Mucosa of descending colon (tissue), 3 donors: ENCODE results near the gene KRTAP3-1. TPM values are rescaled to one million over a fixed set of nuclear protein-coding genes. Genes with fewer than 3 reads are reported as not detected.

Experiments used
- total RNA-seq, 3 donors: library from RNA; stranded (reverse); fragmentation: NEBNext Ultra II Directional in 2 of 3; extraction: Animal tissue kit (Norgen Biotek cat#: 25700) in 2 of 3; gene quantifications; one replicate each; pipeline versions ENCODE4 v1.2.1 to v1.2.4, GENCODE V29; 2021 to 2023
- donor health status: DM: no; HTN: no; CAD: no; lungs with moderate emphysema.
- donor health status: DM: no; HTN: no; CAD: no.
- donor health status: DM: no; HTN: yes; CAD: no.

The KRTAP3-1 gene
- total RNA-seq, 3 donors from 2014 or later: not detected

Other genes starting within 250 kb of the KRTAP3-1 start
- gene KRT26, start 236.9 kb downstream of the KRTAP3-1 start, total RNA-seq: not detected
- not detected for gene KRT27, start 226.6 kb downstream of the KRTAP3-1 start, total RNA-seq
- gene KRT28, start 209.2 kb downstream of the KRTAP3-1 start, total RNA-seq: not detected
- 10 to 100 TPM; 24.5 to 33.1 (median 26.4) TPM for gene KRT10, start 186.5 kb downstream of the KRTAP3-1 start, total RNA-seq
- 1 to 10 TPM in 2 of 3 donors, under 1 TPM in 1; 0.80 to 6.0 (median 2.5) TPM for gene KRT12, start 141.9 kb downstream of the KRTAP3-1 start, total RNA-seq
- gene KRT20, start 123.9 kb downstream of the KRTAP3-1 start, total RNA-seq: 1,000 to 10,000 TPM in 2 of 3 donors, 100 to 1,000 TPM in 1; 553 to 1,810 (median 1,312) TPM
- under 1 TPM in 1 of 3 donors, not detected in 2; 0.53 TPM for gene KRT23, start 71.5 kb downstream of the KRTAP3-1 start, total RNA-seq
- gene KRT39, start 42.2 kb downstream of the KRTAP3-1 start, total RNA-seq: under 1 TPM in 1 of 3 donors, not detected in 2; 0.52 TPM
- gene KRT40, start 24.8 kb downstream of the KRTAP3-1 start, total RNA-seq: under 1 TPM in 1 of 3 donors, not detected in 2; 0.22 TPM
- not detected for gene KRTAP3-3, start 15.0 kb downstream of the KRTAP3-1 start, total RNA-seq
- not detected for gene KRTAP3-2, start 9.2 kb downstream of the KRTAP3-1 start, total RNA-seq
- not detected for gene KRTAP1-5, start 18.1 kb upstream of the KRTAP3-1 start, total RNA-seq
- gene KRTAP1-4, start 21.1 kb upstream of the KRTAP3-1 start, total RNA-seq: not detected
- not detected for gene KRTAP1-3, start 25.7 kb upstream of the KRTAP3-1 start, total RNA-seq
- not detected for gene KRTAP1-1, start 32.3 kb upstream of the KRTAP3-1 start, total RNA-seq
- not detected for gene KRTAP2-1, start 38.2 kb upstream of the KRTAP3-1 start, total RNA-seq
- not detected for gene KRTAP2-2, start 46.1 kb upstream of the KRTAP3-1 start, total RNA-seq
- gene KRTAP2-3, start 51.0 kb upstream of the KRTAP3-1 start, total RNA-seq: not detected
- not detected for gene KRTAP2-4, start 56.8 kb upstream of the KRTAP3-1 start, total RNA-seq
- gene KRTAP4-7, start 75.0 kb upstream of the KRTAP3-1 start, total RNA-seq: not detected
- gene KRTAP4-8, start 89.0 kb upstream of the KRTAP3-1 start, total RNA-seq: not detected
- gene KRTAP4-16, start 93.1 kb upstream of the KRTAP3-1 start, total RNA-seq: not detected
- gene KRTAP4-9, start 96.3 kb upstream of the KRTAP3-1 start, total RNA-seq: not detected
- not detected for gene KRTAP4-11, start 109.2 kb upstream of the KRTAP3-1 start, total RNA-seq
- not detected for gene KRTAP4-12, start 115.1 kb upstream of the KRTAP3-1 start, total RNA-seq
- not detected for gene KRTAP4-6, start 131.4 kb upstream of the KRTAP3-1 start, total RNA-seq
- gene KRTAP4-5, start 140.7 kb upstream of the KRTAP3-1 start, total RNA-seq: not detected
- not detected for gene KRTAP4-4, start 151.6 kb upstream of the KRTAP3-1 start, total RNA-seq
- not detected for gene KRTAP4-3, start 159.1 kb upstream of the KRTAP3-1 start, total RNA-seq
- not detected for gene KRTAP4-2, start 169.1 kb upstream of the KRTAP3-1 start, total RNA-seq
- under 1 TPM in 1 of 3 donors, not detected in 2; 0.84 TPM for gene KRTAP4-1, start 175.8 kb upstream of the KRTAP3-1 start, total RNA-seq
- gene KRTAP9-1, start 180.8 kb upstream of the KRTAP3-1 start, total RNA-seq: not detected
- gene KRTAP9-2, start 217.5 kb upstream of the KRTAP3-1 start, total RNA-seq: not detected
- gene KRTAP9-3, start 223.3 kb upstream of the KRTAP3-1 start, total RNA-seq: not detected
- gene KRTAP9-8, start 228.9 kb upstream of the KRTAP3-1 start, total RNA-seq: not detected
- gene KRTAP9-4, start 240.6 kb upstream of the KRTAP3-1 start, total RNA-seq: not detected
- not detected for gene KRTAP9-9, start 246.3 kb upstream of the KRTAP3-1 start, total RNA-seq